HuH-7.5 (cell line): ENCODE data around the gene CHCHD6.

Experiments
- DNase-seq: peaks from one replicate; pipeline ENCODE4 v3.0.0; 2011; ENCODE audit warnings: low spot score

The CHCHD6 gene

DNA sequence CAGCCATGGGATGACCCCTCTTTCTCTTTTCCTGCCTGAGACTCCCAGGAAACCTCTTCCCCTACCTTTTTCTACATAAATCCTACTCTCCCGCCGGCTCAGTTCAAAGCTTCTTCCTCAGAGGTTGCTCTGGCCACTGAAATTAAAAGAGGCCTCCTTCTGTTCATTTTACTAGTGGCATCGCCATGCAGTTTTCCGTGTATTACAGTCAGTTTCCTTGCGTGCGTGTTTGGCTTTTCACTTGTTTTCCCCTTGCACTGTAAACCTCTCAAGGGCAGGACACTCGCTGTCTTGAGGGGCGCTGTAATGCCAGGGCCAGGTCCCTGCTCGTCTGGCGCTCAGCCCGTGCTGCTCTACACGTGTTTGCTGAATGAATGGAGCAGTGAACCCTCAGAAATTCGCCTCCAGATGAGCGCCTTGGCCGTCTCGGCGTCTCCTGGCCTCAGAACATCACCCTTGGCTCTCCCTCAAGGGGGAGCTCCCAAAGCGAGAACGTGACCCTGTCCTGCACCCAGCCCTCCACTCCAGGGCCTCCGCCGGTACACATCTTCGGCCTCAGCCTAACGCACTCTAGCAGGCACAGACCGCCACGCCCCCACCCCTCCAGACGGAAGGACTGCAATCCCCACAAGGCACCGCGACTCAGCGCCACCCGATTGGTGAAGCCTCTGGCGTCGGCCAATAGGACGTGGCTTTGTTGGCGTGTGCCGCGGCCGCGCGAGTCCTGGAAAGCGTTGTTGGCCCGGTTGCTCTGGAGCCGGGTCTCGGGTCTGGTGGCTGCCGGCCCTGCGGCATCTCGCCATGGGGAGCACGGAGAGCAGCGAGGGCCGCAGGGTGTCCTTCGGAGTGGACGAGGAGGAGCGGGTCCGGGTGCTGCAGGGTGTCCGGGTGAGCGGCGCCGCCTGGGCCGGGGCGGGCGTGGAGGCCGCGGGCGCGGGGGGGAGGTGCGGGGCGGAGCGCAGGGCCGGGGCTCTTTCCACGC is at the start of gene CHCHD6:
CHCHD6 (plus strand) TSS at position 729 of the 982 bp plus-strand sequence; CDS start at position 802, 73 bp downstream.
- peak; percentile 96 for DNase-seq

- DNase-seq: peak; percentile 76
Measured at GRCh38 chr3:126654571-126655383, 49.3 kb upstream of the CHCHD6 start, which contains the start of gene TXNRD3. Gene TXNRD3 (minus strand): TSS chr3:126655124.

GRCh38 chr3:126655887-126656286 is 48.2 kb upstream of the CHCHD6 start:
- DNase-seq: no peak

DNA sequence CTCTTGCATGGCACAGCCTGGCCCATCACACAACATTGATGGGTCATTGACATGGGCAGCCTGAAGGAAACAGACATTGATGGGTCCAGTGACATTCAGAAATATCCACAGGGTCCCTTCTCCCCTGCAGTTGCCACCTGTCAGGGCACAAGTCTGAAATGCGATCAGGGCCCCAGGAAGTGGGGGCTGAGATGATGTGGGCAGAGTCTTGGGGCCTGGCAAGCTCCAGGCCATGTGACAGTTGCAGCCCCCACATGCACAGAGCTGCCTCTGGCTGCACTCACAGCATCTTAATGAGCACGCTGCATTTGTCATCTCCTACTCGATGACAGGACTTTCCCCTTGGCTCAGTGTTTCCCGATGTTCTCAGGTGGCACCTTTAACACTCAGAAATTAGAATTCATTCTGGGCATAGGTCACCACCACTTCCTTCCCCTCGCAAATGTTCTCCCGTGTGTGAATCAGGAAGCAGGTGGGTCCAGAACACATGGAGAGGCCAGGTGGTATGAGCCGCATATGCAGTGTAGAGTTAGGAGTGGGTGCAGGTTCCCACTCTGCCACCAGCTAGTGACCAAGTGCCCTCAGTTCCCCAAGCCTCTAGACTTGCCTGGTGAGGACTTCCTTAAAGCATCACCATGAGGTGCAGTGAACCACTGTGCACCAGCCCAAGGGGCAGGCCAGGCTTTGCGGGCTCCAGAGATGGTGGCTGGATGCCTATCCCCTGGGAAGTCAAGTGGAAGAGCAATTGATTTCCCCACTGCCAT is 47.5 kb upstream of the CHCHD6 start:
- no peak for DNase-seq

DNA sequence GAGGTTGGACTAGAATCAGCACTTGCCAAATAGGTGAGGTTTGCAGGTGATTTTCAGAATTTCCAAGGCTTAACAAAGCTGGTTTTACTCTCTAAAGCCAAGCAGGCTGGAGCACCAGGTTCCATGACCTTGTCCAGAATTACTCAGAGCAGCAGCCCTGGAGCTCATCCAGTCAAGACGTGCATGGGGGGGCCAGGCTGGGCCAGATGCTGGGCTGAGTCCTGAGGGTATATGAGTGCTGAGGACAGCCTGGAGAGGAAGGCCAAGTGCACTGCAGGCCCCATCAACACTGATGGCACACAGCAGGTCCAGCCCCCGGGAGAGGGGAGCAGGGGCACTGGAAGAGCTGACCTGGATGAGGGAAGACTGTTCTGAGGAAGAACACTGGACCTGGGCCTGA is 46.1 kb upstream of the CHCHD6 start:
- DNase-seq: no peak

DNA sequence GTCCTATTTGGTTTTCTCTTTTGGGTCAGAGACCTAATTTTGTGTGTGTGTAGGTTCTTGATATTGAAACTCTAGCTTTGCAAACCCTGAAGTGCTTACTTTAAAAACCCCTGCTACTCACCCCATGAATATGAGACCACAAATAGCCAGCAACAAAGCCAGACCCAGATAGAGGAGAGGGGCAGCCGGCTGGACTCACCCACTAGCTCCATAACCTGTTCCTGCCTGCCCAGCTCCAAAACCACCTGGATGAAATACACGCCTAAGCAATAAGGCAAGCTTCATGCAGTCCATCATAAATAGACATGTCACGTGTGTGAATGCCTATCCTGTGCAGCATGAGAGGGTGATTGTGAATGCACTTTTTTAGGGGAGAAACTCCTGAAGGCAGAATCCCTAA is 45.5 kb upstream of the CHCHD6 start:
- DNase-seq: no peak

GRCh38 chr3:126659915-126660886 is 43.8 kb upstream of the CHCHD6 start:
- DNase-seq: peak; percentile 50

DNA sequence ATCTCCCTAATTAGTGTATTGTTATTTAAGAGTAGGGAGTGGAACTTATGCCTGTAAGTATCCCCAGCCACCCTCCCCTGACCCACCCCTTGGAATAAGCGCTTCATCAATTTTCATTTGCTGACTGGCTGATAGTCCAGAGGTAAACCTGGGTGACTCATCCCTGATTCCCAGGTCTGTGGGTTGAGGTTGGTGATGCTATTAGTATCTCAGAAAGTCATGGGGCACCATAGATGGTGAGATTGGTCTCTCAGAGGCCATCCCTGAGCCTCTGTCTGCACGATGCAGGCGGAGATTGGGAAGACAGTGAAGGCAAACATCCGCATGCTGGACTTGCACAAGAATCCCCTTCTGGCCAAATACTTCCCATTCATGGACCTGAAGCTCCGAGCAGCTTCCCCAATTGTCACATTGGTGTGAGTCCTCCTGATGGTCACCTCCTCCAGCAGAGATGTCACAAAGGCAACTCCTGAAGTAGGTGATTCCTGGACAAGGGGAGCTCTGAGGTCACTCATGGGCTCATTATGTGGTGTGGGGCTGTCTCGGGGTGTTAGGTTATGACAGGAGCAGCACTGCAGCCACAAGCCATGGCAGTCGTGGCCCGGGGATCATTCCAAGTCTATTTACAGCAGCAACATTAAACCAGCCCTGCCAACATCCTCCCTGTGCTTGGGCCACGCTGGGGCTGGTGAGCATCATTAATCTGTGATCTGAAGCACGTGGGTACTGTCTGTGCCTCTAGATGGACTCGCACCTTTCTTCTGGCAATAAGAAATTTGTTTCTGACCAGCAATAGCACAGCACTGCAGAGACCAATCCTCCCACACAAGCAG is 42.3 kb upstream of the CHCHD6 start:
- DNase-seq: no peak

- DNase-seq: no peak
Measured at GRCh38 chr3:126663257-126663656, 40.8 kb upstream of the CHCHD6 start.

- DNase-seq: no peak
Measured at GRCh38 chr3:126663750-126664149, 40.3 kb upstream of the CHCHD6 start.

GRCh38 chr3:126664591-126665214 is 39.3 kb upstream of the CHCHD6 start:
- DNase-seq: no peak

DNA sequence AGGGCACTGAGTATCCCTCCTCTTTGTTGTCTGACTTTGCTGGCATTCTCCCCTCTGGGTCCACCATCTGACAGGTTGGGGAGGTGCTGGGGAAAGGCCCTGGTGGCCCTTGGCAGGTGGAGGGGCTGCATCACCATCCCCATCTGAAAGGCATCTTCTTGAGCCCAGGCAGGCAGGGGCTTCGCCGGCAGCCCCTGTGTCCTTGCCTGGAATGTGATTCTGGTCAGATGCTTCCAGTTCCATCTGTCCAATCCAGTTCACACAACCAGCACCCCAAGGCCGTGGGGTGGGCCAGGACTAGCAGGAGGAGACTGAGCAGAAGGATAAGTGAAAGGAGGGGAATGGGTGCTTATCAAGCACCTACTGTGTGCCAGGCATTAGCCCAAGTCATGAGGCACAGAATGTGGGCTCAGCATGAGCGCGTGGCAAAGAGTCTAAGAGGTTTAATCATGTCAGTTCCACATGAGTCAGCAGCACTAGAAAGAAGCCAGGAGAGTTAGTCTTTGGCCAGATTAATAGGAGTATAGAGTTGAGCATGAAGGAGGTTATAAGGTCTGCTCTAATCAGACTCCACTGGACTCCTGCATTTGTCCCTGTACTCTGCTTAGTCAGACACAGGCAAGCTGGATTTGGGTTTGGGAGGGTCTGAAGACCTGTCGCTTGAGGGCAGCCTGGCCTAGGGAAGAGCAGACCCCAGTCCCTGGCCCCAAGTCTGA is 38.7 kb upstream of the CHCHD6 start:
- no peak for DNase-seq

DNA sequence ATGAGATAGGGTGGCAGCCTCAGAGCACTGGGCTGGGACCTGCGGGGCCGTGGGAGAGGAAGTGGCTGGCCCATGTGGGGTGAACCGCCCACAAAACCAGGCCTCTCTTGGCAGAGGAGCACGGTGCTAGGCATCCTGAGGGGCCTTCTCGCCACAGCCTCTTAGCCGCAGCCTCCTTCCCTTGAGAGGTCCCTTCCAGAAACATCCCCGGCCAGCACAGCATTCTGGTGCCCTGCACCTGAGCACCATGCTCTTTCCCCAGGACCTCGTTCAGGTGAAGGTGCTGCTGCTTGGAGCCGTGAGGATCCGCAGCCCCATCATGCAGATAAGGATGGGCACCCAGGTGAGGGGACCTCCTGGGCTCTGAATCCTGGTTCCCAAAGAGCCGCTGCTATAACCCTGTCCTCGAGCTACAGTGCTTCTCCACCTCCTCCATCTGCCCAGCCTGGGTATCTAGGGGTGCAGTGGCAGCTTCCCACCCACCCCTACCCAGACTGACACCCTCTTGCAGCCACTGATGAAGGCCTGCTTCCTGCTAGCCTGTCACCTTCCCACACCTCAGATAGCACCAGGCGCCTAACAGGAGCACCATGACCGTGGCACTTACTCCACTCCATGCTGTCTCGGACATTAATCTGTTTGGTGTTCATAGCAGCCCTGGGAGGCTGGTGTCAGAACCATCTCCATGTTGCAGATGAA is 37.9 kb upstream of the CHCHD6 start:
- DNase-seq: no peak

DNA sequence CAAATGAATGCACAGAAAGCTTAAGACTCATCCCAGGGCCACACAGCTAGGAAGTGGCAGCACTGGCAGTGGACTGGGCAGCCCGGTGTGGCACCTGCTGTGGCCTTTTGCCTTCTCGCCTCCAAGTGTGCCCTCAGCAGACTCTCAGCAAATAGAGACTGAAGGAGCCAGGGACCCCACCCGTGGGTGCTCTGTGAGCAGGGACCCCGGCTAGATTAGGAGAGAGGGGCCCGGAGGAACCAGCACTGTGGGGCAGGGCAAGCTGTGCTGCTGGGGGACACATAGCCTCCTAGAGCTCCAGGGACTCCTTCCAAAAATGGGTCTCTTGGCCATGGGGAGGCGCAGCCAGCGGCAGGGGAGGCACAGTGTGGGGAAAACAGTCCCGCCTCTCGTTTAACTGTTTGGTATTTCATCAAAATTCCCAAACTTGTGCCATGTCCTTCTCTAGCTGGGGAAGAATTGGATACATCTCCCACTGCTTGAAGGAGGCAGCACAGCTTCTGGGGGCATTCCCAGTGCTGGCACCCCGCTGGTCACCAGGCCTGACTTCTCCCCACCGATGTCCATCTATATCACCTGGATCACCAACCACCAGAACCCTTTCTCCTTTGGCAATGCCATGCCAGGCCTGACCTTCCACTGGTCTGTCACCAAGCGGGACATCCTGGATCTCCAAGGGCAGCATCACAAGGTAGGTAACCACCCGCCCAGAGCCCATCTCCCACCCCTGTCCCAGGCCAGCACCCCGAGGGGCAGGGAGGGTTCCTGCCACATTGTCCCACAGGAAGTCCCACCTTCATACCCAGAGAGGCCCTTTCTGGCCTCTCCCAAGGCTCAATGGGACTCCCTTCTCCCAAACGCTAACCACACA is 37.1 kb upstream of the CHCHD6 start:
- no peak for DNase-seq

DNA sequence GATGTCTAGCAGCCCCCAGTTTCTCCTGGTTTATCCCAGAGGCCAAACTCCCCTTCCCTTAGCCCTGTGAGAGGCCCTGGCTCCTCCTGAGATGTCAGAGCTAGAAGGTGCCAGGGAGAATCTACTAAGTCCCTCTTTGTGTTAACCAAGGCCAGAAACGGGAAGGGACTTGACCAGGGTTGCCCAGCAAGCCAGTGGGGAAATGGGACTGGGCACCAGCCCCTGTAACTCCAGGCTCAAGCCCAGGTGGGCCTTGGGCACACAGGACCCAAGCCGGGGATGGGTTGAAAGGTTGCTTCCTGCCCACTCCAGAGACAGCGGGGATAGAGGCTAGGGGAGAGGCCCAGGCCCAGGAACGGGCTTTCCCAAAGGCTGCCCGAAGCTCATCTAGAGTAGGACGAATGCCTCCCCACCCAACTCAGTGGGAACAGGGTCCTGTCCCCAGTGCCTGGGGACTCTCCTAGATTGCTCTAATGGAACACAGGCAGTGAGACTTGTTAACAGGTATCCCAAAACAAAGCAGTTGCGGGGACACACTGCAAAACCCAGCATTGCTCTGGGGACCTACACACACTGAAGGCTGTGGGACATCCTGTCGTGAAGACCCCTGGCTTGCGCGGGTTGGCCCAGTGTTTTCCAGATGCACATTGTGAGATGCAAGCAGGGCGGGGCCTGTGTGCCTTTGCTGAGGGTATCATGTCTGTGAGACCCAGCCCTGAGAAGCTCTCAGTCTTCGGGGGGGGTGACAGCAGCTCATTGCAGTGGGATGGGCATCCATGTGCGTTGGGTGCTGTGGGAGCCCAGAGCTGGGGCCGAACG is 36.2 kb upstream of the CHCHD6 start:
- no peak for DNase-seq
